Upper lobe of left lung (tissue), 6 donors: ENCODE results near the gene RNLS. TPM values are rescaled to one million over a fixed set of nuclear protein-coding genes. Genes with fewer than 3 reads are reported as not detected.

ENCODE experiments used
- ATAC-seq, 2 donors: fragments of 200-7000 bp; cut with Tn5 transposase; one replicate each; pipeline ENCODE4 v1.9.1; 2022; ENCODE audit warnings: mild to moderate bottlenecking in 2 of 2, moderate library complexity in 2 of 2; ENCODE audit not compliant: low FRiP score in 2 of 2
- DNase-seq, 2 donors: peaks; one replicate each; pipeline ENCODE4 v3.0.0-alpha.2; 2019 to 2020
- H3K27ac ChIP-seq, 4 donors: fragments of 200-600 bp; sonication (generic); one replicate each; pipeline ENCODE4 v1.5.1; 2016 to 2019
- H3K27me3 ChIP-seq, 4 donors: fragments of 200-600 bp; sonication (generic); one replicate each; pipeline ENCODE4 v1.5.1; 2017 to 2019
- H3K36me3 ChIP-seq, 4 donors: fragments of 200-600 bp; sonication (generic); one replicate each; pipeline ENCODE4 v1.5.1; 2016 to 2019
- H3K4me1 ChIP-seq, 4 donors: fragments of 200-600 bp; sonication (generic); one replicate each; pipeline ENCODE4 v1.5.1; 2018 to 2019
- H3K4me3 ChIP-seq, 4 donors: fragments of 200-600 bp; sonication (generic); one replicate each; pipeline ENCODE4 v1.5.1; 2017 to 2019; ENCODE audit warnings: mild to moderate bottlenecking in 2 of 4, moderate library complexity in 1 of 4
- H3K9me3 ChIP-seq, 4 donors: fragments of 200-600 bp; sonication (generic); one replicate each; pipeline ENCODE4 v1.5.1; 2018 to 2019
- EP300 ChIP-seq, 4 donors: sonication (generic); formaldehyde crosslinking; IDR thresholded peaks; one replicate each; pipeline ENCODE4 v1.5.1; 2017; ENCODE audit warnings: antibody characterized with exemption in 4 of 4, control low read depth in 2 of 4
- POLR2A ChIP-seq, 4 donors: fragments of 450-650 bp; IDR thresholded peaks; one replicate each; pipeline ENCODE4 v1.5.1; 2016 to 2017; ENCODE audit warnings: antibody characterized with exemption in 4 of 4, mild to moderate bottlenecking in 2 of 4
- POLR2AphosphoS5 ChIP-seq, 2 donors: sonication (generic); formaldehyde crosslinking; IDR thresholded peaks; one replicate each; pipeline ENCODE4 v1.5.1; 2017; ENCODE audit warnings: antibody characterized with exemption in 2 of 2
- WGBS, 2 donors: methylation state at CpG; one replicate each; pipeline ENCODE4 v1.1.5; 2017 to 2018; 5-methylcytosine and 5-hydroxymethylcytosine counted together
- total RNA-seq, 6 donors: library from RNA; depleted of rRNA in 4 of 6; stranded (reverse); fragments of >200 nt in 4 of 6; gene quantifications; one replicate each; pipeline versions ENCODE4 v1.1.0 to v1.2.1, GENCODE V29; 2016 to 2021
- TF ChIP-seq, protein P1 (sequence below), 6 experiments: fragments of 450-650 bp in 4 of 6; fragments of 200-600 bp in 2 of 6; sonication (generic) in 2 of 6; IDR thresholded peaks; one replicate each; pipeline ENCODE4 v1.5.1; 2016 to 2019; ENCODE audit warnings: antibody characterized with exemption in 6 of 6
- donor health status: DM: no; HTN: no; CAD: no; lungs with moderate emphysema.
- donor health status: DM: no; HTN: yes; CAD: no; lungs with severe emphysema.

Gene RNLS
- total RNA-seq, 6 donors from 2014 or later, result 5.0 to 27.1 (median 15.0) TPM

GRCh38 chr10:88256886-88257285 is 326.2 kb downstream of the RNLS start:
- ATAC-seq (no peak), DNase-seq (no peak)
- WGBS, 2 donors, result 70 to 71% methylated on average over 4 of the region's 4 CpGs
- Histone ChIP-seq H3K36me3 (no peaks in the 10 kb centered on the region), H3K4me1 (no peaks in the 10 kb centered on the region), H3K9me3 (no peaks in the 10 kb centered on the region), H3K27me3 (no peaks in the 10 kb centered on the region), H3K27ac (peak overlapping the region in 2 of 4 donors; percentile 16 to 45), H3K4me3 (no peak overlapping the region)
- TF ChIP-seq POLR2AphosphoS5 (IDR thresholded peaks at IDR 0.05) (no peak), POLR2A (IDR thresholded peaks at IDR 0.05) (no peak), EP300 (IDR thresholded peaks at IDR 0.05) (no peak)
- TF ChIP-seq, protein P1, sequence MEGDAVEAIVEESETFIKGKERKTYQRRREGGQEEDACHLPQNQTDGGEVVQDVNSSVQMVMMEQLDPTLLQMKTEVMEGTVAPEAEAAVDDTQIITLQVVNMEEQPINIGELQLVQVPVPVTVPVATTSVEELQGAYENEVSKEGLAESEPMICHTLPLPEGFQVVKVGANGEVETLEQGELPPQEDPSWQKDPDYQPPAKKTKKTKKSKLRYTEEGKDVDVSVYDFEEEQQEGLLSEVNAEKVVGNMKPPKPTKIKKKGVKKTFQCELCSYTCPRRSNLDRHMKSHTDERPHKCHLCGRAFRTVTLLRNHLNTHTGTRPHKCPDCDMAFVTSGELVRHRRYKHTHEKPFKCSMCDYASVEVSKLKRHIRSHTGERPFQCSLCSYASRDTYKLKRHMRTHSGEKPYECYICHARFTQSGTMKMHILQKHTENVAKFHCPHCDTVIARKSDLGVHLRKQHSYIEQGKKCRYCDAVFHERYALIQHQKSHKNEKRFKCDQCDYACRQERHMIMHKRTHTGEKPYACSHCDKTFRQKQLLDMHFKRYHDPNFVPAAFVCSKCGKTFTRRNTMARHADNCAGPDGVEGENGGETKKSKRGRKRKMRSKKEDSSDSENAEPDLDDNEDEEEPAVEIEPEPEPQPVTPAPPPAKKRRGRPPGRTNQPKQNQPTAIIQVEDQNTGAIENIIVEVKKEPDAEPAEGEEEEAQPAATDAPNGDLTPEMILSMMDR (IDR thresholded peaks at IDR 0.05), result no peak

GRCh38 chr10:88256013-88256680 is 327.0 kb downstream of the RNLS start:
- Histone ChIP-seq H3K4me1 (no peaks in the 10 kb centered on the region), H3K9me3 (no peaks in the 10 kb centered on the region), H3K4me3 (no peak overlapping the region), H3K27ac (peak overlapping the region in 3 of 4 donors; percentile 44 to 48 (median 45)), H3K36me3 (no peaks in the 10 kb centered on the region), H3K27me3 (no peaks in the 10 kb centered on the region)
- TF ChIP-seq EP300 (IDR thresholded peaks at IDR 0.05), result peak in 2 of 4 donors; percentile 2 to 62
- no peak for TF ChIP-seq POLR2A (IDR thresholded peaks at IDR 0.05)
- TF ChIP-seq, protein P1 (IDR thresholded peaks at IDR 0.05), result no peak
- TF ChIP-seq POLR2AphosphoS5 (IDR thresholded peaks at IDR 0.05), result peak in 1 of 2 donors; percentile 20
- DNase-seq (no peak), ATAC-seq (peak in 1 of 2 donors; percentile 54)
- 89 to 91% methylated on average over 20 of the region's 20 CpGs for WGBS, 2 donors

DNA sequence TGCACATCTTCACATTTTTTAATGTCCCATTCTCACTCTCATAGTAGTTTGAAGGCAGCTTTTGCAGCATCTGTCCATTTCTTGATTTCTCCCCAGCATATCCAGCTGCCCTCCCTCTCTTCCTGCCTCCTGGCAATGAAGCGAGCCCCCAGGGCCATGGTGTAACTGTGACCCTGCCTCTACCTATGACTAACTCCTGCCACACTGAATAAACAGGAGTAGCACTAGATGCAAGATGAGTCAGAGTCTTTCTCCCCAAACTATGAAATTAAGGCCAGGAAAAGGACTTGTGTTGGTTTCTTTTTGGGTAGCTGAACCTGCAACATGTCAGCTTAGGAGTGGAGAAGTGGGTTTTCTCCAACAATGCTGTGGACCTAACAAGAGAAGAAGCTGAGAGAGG is 329.0 kb downstream of the RNLS start:
- Histone ChIP-seq H3K27ac (no peak overlapping the region), H3K4me3 (no peak overlapping the region), H3K36me3 (no peaks in the 10 kb centered on the region), H3K9me3 (no peaks in the 10 kb centered on the region), H3K27me3 (no peaks in the 10 kb centered on the region), H3K4me1 (no peaks in the 10 kb centered on the region)
- DNase-seq (no peak), ATAC-seq (no peak)
- WGBS, 2 donors, result 62 to 95% methylated on average over 1 of the region's 1 CpG
- TF ChIP-seq, protein P1 (IDR thresholded peaks at IDR 0.05), result no peak
- no peak for TF ChIP-seq EP300 (IDR thresholded peaks at IDR 0.05)
- TF ChIP-seq POLR2AphosphoS5 (IDR thresholded peaks at IDR 0.05), result no peak
- no peak for TF ChIP-seq POLR2A (IDR thresholded peaks at IDR 0.05)

GRCh38 chr10:88253622-88254021 is 329.5 kb downstream of the RNLS start:
- ATAC-seq, result no peak
- no peaks in the 10 kb centered on the region for H3K9me3 ChIP-seq
- no peaks in the 10 kb centered on the region for H3K27me3 ChIP-seq
- H3K27ac ChIP-seq, result peak overlapping the region in 1 of 4 donors; percentile 42
- no peaks in the 10 kb centered on the region for H3K4me1 ChIP-seq
- no peaks in the 10 kb centered on the region for H3K36me3 ChIP-seq
- no peak for TF ChIP-seq EP300 (IDR thresholded peaks at IDR 0.05)
- no peak for TF ChIP-seq POLR2A (IDR thresholded peaks at IDR 0.05)
- TF ChIP-seq, protein P1 (IDR thresholded peaks at IDR 0.05), result no peak
- no peak for TF ChIP-seq POLR2AphosphoS5 (IDR thresholded peaks at IDR 0.05)
- WGBS, 2 donors, result 60 to 68% methylated on average over 2 of the region's 2 CpGs
- DNase-seq, result no peak
- H3K4me3 ChIP-seq, result no peak overlapping the region

DNA sequence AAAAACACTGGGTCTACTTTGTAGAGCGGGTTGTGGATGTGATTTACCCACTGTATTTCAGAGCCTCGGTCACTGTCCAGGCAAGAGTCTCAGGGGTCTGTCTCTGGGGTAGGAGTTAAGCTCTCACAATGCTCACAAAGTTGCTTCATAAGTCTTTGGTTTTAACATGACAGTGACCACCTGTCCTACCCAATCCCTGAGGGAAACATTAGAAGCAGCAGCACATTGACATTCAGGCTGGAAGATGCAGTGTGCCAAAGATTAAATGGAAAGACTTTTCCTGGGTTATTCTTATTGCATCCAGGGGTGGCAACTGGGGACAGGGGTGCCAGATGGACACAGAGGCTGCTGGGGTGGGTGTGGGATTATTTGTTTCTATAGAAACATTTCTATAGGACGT is 330.0 kb downstream of the RNLS start:
- Histone ChIP-seq H3K27ac (peak overlapping the region in 1 of 4 donors; percentile 42), H3K4me1 (no peaks in the 10 kb centered on the region), H3K36me3 (no peaks in the 10 kb centered on the region), H3K27me3 (no peaks in the 10 kb centered on the region), H3K4me3 (no peak overlapping the region), H3K9me3 (no peaks in the 10 kb centered on the region)
- WGBS, 2 donors, result 80 to 96% methylated on average over 1 to 3 of the region's 3 CpGs
- no peak for DNase-seq
- no peak for ATAC-seq
- TF ChIP-seq EP300 (IDR thresholded peaks at IDR 0.05), result no peak
- no peak for TF ChIP-seq POLR2AphosphoS5 (IDR thresholded peaks at IDR 0.05)
- TF ChIP-seq POLR2A (IDR thresholded peaks at IDR 0.05), result no peak
- TF ChIP-seq, protein P1 (IDR thresholded peaks at IDR 0.05), result no peak
